ENCODE results near the gene FCER1G. TPM values are rescaled to one million over a fixed set of nuclear protein-coding genes. Genes with fewer than 3 reads are reported as not detected.
"Not testable (repeated sequence)": the region's sequence is repeated elsewhere in the genome, so short reads cannot be mapped to it uniquely, and the experiment has no call there.

Gene FCER1G
- polyA plus RNA-seq, 1 donor from 2014 or later = 3.5 TPM

DNA sequence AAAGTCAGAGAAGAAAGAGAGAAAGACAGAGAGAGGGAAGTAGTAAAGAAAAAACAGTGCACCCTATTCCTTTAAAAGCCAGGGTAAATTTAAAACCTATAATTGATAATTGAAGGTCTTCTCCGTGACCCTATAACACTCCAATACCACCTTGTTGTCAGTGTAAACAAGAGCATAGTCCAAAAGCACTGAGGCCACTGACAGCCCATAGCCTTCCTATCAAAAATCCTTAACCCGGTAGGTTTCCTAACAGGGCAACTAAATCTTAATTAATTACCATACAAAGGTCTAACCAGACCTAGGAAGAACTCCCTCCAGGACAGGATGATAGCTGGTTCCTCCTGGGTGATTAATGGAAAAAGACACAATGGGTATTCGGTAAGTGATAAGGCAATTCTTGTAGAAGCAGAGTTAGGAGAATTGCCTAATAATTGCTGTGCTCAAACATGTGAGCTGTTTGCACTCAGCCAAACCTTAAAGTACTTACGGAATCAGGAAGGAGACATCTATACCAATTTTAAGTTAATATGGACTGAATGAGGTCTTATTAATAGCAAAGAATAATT lies 40.9 kb downstream of the FCER1G start:
- not testable (repeated sequence) for H3K36me3 ChIP-seq (ENCODE audit: insufficient read depth, low read length); H3K4me2 ChIP-seq (ENCODE audit: low read length); H2AFZ ChIP-seq (ENCODE audit: low read depth, low read length); H3K9me2 ChIP-seq (ENCODE audit: insufficient read depth, low read length); H3K79me2 ChIP-seq (replicated peaks; ENCODE audit: insufficient read depth, low read length); H4K20me1 ChIP-seq (ENCODE audit: insufficient read depth); H3K27ac ChIP-seq (ENCODE audit: low read length); H3K9ac ChIP-seq (ENCODE audit: low read length); H3K4me3 ChIP-seq (ENCODE audit: low read length); H3F3A ChIP-seq (ENCODE audit: insufficient read depth, low read length, poor library complexity, severe bottlenecking); H3K9me3 ChIP-seq (ENCODE audit: low read length)
- peaks cover 20% of the 10 kb centered on the region for H3K27me3 ChIP-seq (ENCODE audit: insufficient read depth, low read depth, low read length)

DNA sequence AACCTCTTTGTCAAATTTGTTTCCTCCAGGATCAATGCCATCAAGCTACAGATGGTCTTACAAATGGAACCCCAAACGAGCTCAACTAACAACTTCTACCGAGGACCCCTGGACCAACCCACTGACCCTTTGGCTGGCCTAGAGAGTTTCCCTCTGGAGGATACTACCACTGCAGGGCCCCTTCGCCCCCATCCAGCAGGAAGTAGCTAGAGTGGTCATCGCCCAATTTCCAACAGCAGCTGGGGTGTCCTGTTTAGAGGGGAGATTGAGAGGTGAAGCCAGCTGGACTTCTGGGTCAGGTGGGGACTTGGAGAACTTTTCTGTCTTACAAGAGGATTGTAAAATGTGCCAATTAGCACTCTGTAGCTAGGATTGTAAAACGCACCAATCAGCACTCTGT lies 42.0 kb downstream of the FCER1G start:
- H3K4me2 ChIP-seq (ENCODE audit: low read length); H2AFZ ChIP-seq (ENCODE audit: low read depth, low read length); H3K9me3 ChIP-seq (ENCODE audit: low read length); H4K20me1 ChIP-seq (ENCODE audit: insufficient read depth); H3K9ac ChIP-seq (ENCODE audit: low read length); H3K4me3 ChIP-seq (ENCODE audit: low read length); H3K36me3 ChIP-seq (ENCODE audit: insufficient read depth, low read length); H3K9me2 ChIP-seq (ENCODE audit: insufficient read depth, low read length); H3K27ac ChIP-seq (ENCODE audit: low read length); H3K79me2 ChIP-seq (replicated peaks; ENCODE audit: insufficient read depth, low read length); H3F3A ChIP-seq (ENCODE audit: insufficient read depth, low read length, poor library complexity, severe bottlenecking): not testable (repeated sequence)
- H3K27me3 ChIP-seq (ENCODE audit: insufficient read depth, low read depth, low read length) = peaks cover 20% of the 10 kb centered on the region

DNA sequence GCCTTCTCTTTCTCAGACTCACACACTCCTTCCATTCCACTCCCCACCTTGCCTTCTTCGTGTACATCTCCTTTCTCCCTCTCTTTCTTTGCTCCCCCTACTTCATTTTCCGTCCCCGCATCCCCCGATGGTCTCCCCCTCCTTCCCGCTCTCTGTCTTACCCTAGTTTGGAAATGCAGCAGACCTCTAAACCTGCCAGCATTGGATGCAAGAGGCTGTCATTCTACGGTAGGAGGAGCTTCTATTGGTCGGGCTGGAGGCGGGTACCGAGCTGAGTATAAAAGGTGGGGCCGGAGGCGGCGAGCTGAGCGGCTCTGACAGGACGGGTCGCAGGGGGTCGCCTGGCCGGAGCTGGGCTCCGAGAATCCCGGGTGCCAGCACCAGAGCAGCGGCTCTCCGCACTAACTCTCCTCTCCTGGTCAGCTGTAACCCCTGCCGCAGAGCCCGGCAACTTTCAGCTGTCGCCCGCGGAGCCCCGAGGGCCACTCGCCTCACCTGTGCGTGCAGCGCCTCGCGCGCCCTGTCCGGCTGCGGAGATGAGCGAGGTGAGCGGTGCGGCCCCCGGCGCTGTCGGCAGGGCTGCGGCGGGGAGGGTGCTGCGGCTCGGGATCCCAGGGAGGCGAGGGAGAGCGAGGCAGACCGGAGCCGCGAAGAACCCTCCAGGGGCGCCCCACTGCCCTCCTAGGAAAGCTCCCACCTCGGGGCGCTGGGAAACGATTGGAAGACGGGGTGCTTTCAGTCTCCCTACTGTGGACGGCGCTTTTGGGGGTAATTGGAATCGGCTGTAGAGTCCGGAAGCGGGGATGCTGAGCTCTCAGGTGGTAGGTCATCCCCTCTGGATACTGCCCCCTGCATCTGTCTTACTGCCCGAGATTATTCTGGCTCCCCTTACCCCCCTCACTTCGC lies 43.6 kb downstream of the FCER1G start, which contains the start of gene PCP4L1:
TSS of gene PCP4L1 (plus strand) at position 307 of the 906 bp plus-strand sequence. CDS start at position 537, 230 bp downstream.
- no peaks in the 10 kb centered on the region for H3K79me2 ChIP-seq (replicated peaks; ENCODE audit: insufficient read depth, low read length)
- peaks cover 20% of the 10 kb centered on the region for H3K27me3 ChIP-seq (ENCODE audit: insufficient read depth, low read depth, low read length)
- H3K27ac ChIP-seq (ENCODE audit: low read length) = no peak within 1 kb of the TSS

More for the DNA sequence above, 43.6 kb downstream of the FCER1G start, which contains the start of gene PCP4L1:
- H3K9me3 ChIP-seq (ENCODE audit: low read length) = peaks cover 3% of the 10 kb centered on the region
- TF ChIP-seq RAD21 (conservative IDR thresholded peaks at IDR 0.05) (peak; percentile 23), TAF1 (IDR thresholded peaks at IDR 0.05; ENCODE audit: low read depth) (no peak), EZH2 (IDR thresholded peaks at IDR 0.05; ENCODE audit: borderline replicate concordance, insufficient read depth, low read length, poor library complexity, severe bottlenecking) (no peak), MXI1 (conservative IDR thresholded peaks at IDR 0.05; ENCODE audit: poor library complexity, severe bottlenecking) (peak; percentile 38), POLR2AphosphoS5 (IDR thresholded peaks at IDR 0.05) (peak; percentile 54), EP300 (conservative IDR thresholded peaks at IDR 0.05; ENCODE audit: poor library complexity, severe bottlenecking) (peak; percentile 31)
- TF ChIP-seq, protein P1, sequence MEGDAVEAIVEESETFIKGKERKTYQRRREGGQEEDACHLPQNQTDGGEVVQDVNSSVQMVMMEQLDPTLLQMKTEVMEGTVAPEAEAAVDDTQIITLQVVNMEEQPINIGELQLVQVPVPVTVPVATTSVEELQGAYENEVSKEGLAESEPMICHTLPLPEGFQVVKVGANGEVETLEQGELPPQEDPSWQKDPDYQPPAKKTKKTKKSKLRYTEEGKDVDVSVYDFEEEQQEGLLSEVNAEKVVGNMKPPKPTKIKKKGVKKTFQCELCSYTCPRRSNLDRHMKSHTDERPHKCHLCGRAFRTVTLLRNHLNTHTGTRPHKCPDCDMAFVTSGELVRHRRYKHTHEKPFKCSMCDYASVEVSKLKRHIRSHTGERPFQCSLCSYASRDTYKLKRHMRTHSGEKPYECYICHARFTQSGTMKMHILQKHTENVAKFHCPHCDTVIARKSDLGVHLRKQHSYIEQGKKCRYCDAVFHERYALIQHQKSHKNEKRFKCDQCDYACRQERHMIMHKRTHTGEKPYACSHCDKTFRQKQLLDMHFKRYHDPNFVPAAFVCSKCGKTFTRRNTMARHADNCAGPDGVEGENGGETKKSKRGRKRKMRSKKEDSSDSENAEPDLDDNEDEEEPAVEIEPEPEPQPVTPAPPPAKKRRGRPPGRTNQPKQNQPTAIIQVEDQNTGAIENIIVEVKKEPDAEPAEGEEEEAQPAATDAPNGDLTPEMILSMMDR (IDR thresholded peaks at IDR 0.05; ENCODE audit: poor library complexity, severe bottlenecking) = peak; percentile 37
- TF ChIP-seq, protein P2, sequence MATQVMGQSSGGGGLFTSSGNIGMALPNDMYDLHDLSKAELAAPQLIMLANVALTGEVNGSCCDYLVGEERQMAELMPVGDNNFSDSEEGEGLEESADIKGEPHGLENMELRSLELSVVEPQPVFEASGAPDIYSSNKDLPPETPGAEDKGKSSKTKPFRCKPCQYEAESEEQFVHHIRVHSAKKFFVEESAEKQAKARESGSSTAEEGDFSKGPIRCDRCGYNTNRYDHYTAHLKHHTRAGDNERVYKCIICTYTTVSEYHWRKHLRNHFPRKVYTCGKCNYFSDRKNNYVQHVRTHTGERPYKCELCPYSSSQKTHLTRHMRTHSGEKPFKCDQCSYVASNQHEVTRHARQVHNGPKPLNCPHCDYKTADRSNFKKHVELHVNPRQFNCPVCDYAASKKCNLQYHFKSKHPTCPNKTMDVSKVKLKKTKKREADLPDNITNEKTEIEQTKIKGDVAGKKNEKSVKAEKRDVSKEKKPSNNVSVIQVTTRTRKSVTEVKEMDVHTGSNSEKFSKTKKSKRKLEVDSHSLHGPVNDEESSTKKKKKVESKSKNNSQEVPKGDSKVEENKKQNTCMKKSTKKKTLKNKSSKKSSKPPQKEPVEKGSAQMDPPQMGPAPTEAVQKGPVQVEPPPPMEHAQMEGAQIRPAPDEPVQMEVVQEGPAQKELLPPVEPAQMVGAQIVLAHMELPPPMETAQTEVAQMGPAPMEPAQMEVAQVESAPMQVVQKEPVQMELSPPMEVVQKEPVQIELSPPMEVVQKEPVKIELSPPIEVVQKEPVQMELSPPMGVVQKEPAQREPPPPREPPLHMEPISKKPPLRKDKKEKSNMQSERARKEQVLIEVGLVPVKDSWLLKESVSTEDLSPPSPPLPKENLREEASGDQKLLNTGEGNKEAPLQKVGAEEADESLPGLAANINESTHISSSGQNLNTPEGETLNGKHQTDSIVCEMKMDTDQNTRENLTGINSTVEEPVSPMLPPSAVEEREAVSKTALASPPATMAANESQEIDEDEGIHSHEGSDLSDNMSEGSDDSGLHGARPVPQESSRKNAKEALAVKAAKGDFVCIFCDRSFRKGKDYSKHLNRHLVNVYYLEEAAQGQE (IDR thresholded peaks at IDR 0.05; ENCODE audit: borderline replicate concordance) = no peak
- no peaks in the 10 kb centered on the region for H3K9me2 ChIP-seq (ENCODE audit: insufficient read depth, low read length)
- peak within 1 kb of the TSS; percentile 80 for H3K4me3 ChIP-seq (ENCODE audit: low read length)
- peak within 1 kb of the TSS; percentile 25 for H2AFZ ChIP-seq (ENCODE audit: low read depth, low read length)
- peak within 1 kb of the TSS; percentile 33 for H3K4me2 ChIP-seq (ENCODE audit: low read length)
- H3F3A ChIP-seq (ENCODE audit: insufficient read depth, low read length, poor library complexity, severe bottlenecking) = no peaks in the 10 kb centered on the region
- H3K9ac ChIP-seq (ENCODE audit: low read length) = peak within 1 kb of the TSS; percentile 66
- no peaks in the 10 kb centered on the region for H3K36me3 ChIP-seq (ENCODE audit: insufficient read depth, low read length)
- H4K20me1 ChIP-seq (ENCODE audit: insufficient read depth) = no peaks in the 10 kb centered on the region
